HG03025 (cell line): ENCODE data around the gene TEKT5.
"Not testable (repeated sequence)": the region's sequence is repeated elsewhere in the genome, so short reads cannot be mapped to it uniquely, and the experiment has no call there.

Experiments
- ATAC-seq: cut with Tn5 transposase; IDR thresholded peaks from one replicate; pipeline ENCODE4 v1.9.1; 2021; ENCODE audit warnings: mild to moderate bottlenecking, moderate library complexity; ENCODE audit not compliant: unreplicated experiment, low FRiP score

Gene TEKT5

DNA sequence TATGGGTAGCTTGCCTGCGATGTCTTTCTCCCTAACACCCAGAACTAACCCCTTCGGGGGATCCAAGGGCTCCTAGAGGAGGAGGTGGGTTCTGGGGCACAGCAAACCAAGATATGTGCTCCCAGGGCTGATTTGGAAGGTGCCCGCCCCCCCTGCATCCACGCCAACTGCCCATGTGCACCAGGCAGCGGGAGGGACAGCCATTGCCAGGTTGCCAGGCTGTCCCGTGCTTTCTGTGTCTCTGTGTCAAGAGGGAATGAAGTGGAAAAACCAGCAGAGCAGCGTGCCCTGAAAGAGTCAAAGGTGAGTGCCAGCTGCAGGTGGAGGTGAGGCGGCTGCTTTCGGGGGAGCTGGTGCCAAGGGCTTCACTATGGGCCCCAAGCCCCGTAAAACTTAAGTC, 6.4 kb downstream of the TEKT5 start:
- no peak for ATAC-seq

GRCh38 chr16:10685709-10686108, 9.0 kb downstream of the TEKT5 start:
- no peak for ATAC-seq

GRCh38 chr16:10684511-10685151, 10.1 kb downstream of the TEKT5 start:
- ATAC-seq = no peak

DNA sequence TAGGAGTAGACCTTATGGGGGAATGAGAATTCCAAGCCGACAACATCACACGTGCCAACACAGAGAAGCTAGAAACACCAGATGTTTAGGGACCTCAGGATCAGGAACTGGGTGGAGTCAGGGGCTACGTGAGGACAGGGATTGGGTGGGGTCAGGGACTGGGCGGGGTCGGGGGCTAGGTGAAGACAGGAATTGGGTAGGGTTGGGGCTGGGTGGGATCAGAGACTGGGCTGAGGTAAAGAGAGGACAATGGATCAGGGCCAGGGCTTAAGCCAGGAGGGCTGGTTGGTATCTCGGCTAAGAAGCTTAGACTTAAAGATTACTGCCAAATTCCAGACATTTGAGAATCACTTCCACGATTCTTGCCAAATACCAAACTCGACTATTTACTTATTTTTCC, 11.6 kb downstream of the TEKT5 start:
- no peak for ATAC-seq

GRCh38 chr16:10682604-10683003, 12.1 kb downstream of the TEKT5 start:
- ATAC-seq = no peak

GRCh38 chr16:10681310-10682308, 13.1 kb downstream of the TEKT5 start:
- ATAC-seq = no peak

DNA sequence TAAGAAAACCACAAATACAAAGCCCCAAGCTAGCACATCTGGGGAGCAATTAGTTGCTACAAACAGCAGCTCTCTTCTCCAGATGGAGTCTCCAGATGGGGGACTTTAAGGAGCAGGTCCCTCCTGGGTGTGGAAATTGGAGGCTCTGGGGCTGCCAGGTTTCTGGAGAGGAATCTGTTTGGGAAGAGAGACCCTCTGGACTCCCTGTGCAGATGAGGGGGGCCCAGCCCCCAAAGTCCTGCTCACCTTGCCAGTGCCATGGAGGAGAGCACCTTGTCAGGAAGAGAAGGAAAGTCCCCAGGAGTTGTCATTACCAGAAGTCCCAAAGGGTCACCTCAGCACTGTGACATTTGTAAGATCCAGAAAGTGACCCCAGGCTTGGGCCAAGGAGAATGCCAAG, 14.8 kb downstream of the TEKT5 start:
- ATAC-seq = no peak

GRCh38 chr16:10679441-10679840, 15.3 kb downstream of the TEKT5 start:
- not testable (repeated sequence) for ATAC-seq

- ATAC-seq = no peak
These were observed 16.1 kb downstream of the TEKT5 start for GRCh38 chr16:10678655-10679054.

GRCh38 chr16:10676284-10676683, 18.4 kb downstream of the TEKT5 start:
- no peak for ATAC-seq

GRCh38 chr16:10675861-10676260, 18.9 kb downstream of the TEKT5 start:
- no peak for ATAC-seq

DNA sequence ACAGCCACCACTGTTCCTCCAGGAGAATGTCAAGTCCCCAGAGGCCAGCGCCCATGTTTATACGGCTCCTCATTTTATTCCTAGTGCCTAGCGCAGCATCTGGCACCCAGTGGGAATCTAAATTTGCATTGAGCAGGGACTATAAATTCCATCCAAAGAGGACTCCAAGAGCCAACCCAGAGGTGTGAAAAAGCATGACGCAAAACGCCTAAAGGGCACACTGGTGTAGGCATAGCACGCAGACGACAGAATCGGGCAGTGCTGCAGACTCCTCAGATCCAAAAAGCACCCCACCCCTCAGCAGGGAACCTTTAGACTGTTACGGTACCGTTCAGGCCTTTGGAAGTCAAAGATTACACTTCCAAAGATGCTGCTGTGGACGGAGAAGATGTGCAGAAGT, 19.5 kb downstream of the TEKT5 start:
- ATAC-seq = no peak

DNA sequence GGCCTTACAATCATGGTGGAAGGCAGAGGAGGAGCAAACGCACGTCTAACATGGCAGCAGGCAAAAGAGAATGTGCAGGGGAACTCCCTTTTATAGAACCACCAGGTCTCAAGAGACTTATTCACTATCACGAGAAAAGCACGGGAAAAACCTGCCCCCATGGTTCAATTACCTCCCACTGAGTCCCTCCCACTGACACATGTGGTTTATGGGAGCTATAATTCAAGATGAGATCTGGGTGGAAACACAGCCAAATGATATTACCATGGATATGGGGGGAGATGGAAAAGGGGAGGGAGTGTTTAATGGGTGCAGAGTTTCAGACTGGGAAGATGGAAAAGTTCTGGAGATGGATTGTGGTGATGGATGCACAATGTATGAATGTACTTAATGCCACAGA, 23.0 kb downstream of the TEKT5 start:
- ATAC-seq = no peak

DNA sequence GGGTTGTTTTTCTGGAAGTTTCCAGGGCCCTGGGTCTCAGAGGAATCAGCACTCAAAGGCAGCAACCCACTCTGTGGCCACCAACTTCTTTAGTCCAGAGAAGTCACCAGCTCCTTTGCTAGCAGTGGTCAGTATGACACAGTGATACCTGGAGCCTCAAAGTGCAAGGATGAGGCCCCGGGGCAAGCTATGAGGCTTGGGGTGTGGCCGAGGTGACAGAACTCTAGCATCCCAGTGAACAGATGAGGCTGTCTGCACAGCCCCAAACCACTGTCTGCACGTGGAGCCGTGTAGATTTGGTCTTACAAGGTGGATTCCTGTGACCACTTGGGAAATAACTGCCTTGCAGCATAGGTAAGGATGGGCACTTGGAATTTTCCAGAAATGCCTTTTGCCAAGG, 24.9 kb downstream of the TEKT5 start:
- ATAC-seq = no peak

DNA sequence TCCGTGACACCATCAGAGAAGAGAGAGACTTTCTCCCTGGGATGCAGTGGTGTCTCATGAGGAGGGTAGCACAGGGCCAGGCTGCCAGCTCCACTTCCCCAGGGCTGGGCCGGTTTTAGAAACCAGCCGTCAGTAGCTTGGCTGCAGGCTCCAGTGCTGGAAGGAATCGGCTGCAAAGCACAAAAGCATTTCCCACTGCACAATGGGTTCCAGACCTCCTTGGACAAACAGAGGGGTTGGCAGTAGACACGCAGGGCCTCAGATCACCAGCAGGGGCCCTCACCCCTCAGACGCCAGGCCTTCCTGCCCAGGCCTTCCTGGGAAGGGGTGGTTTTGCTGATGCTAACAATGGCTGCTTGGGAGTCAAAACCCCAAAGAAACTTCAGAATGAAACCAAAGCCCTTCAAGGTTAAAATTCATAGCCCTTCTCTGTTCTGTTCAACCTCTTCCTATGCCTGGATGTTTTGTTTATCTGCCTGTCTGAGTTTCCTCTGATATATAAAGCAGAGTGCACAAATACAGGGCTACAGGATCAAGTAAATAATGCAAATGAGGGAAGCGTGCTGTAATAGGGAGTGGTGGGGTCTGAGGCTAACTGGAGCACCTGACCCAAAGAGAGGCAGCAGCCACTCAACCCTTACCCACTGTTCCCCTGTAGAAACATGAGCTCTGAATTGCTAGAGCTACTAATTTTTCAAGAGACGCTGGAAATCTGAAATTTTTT, 26.2 kb downstream of the TEKT5 start:
- ATAC-seq = no peak

- no peak for ATAC-seq
These were observed 27.5 kb downstream of the TEKT5 start for GRCh38 chr16:10667239-10667638.

DNA sequence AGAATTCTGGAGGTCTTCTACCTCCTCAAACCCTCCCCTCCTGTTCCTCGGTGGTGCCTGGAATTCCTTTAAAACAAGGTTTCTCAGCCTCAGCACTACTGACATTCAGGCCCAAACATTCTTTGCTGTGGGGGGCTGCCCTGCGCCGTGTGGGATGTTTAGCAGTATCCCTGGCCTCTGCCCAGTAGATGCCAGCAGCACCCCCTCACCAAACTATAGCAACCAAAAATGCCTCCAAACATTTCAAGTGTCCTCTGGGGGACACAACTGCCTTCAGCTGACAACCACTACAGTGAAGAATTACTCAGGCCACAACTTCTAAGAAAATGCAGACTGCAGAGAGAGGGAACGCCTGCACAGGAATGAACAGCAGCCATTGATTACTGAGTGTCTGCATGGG, 28.4 kb downstream of the TEKT5 start:
- no peak for ATAC-seq

DNA sequence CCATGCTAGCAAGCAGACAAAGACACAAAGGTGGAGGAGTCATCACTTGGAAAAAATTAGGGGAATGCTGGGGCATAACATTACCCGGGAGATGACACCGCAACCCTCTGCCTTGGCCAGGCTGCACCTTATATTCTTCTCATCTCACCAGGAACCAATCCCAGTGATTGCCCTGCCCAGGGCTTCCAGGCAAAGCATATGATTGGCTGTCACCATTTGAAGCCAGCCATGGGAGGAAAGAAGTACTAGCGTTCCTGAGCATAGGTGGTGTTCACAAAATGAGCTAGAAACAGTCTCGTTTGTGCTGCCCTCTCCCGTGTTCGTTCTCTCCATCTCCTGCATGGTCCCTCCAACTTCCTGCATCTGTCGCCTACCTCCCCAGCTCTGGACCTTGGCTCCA, 29.6 kb downstream of the TEKT5 start:
- no peak for ATAC-seq

GRCh38 chr16:10664720-10665126, 30.0 kb downstream of the TEKT5 start:
- no peak for ATAC-seq

DNA sequence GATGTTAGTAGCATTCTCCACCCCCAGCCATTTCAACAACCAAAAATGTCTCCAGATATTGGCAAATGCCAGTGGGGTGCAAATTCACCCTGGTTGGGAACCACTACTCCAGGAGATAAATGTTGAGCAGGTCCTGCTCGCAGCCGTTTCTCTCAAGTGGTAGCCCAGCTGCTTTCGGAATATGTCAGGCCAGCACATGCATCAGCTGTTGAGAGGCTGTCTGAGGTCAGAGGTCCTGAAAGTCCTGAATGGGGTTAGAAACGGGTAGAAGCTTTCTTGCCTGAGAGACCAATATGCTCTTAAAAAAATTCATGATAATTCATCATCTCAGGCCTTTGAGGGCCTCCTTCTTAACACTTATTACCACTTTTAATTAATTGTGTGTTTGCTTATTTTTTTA, 31.0 kb downstream of the TEKT5 start:
- ATAC-seq = no peak

DNA sequence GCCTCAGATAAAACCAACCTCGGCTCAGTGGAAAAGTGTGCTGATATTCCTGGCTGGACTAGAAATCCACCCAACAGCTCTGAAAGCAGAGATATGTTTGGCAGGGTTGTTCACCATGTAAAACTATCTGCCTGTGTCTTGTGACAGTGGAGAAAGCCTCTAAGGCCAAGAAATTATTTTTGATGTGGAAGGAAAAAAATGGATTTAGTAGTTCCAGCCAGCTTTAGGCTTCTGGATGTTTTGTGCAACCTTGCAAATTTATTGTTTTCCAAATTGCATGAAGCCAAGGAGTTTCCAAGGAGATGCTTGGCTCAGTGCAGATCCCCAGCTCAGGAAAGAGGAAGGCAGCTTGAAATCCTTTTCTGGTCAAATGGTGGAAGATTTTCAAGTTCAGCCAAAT, 31.6 kb downstream of the TEKT5 start:
- ATAC-seq = no peak
